Right renal pelvis (tissue), 4 donors: ENCODE data around the gene PGM5. TPM values are rescaled to one million over a fixed set of nuclear protein-coding genes. Genes with fewer than 3 reads are reported as not detected.
"Not testable (repeated sequence)": the region's sequence is repeated elsewhere in the genome, so short reads cannot be mapped to it uniquely, and the experiment has no call there.

Experiments used
- DNase-seq, 4 donors: peaks; one replicate each; pipeline ENCODE4 v3.0.0-alpha.2; 2013; ENCODE audit warnings: low read depth in 4 of 4, low spot score in 3 of 4, missing footprints in 1 of 4
- polyA plus RNA-seq, 4 donors: library from polyadenylated mRNA; unstranded; fragments of 120-200 nt; gene quantifications; one replicate each; pipeline ENCODE4 v1.2.1, GENCODE V29; 2013; ENCODE audit not compliant: insufficient read length in 4 of 4

Gene PGM5
- polyA plus RNA-seq = 10 to 100 TPM; 41.9 to 48.1 (median 46.3) TPM

- DNase-seq = not testable (repeated sequence)
These were observed at the start of gene PGM5 for GRCh38 chr9:68356380-68357118. Gene PGM5 (plus strand): TSS chr9:68356611. CDS start chr9:68357128, 517 bp downstream.

GRCh38 chr9:68307127-68307526 is 49.3 kb upstream of the PGM5 start:
- DNase-seq = not testable (repeated sequence)

- not testable (repeated sequence) for DNase-seq
These were observed 48.8 kb upstream of the PGM5 start for GRCh38 chr9:68307654-68308053.

- DNase-seq = not testable (repeated sequence)
These were observed 45.2 kb upstream of the PGM5 start for GRCh38 chr9:68311208-68311607.

GRCh38 chr9:68318209-68318608 is 38.2 kb upstream of the PGM5 start:
- not testable (repeated sequence) for DNase-seq

GRCh38 chr9:68323749-68324148 is 32.7 kb upstream of the PGM5 start:
- DNase-seq = not testable (repeated sequence)

GRCh38 chr9:68324518-68324917 is 31.9 kb upstream of the PGM5 start:
- DNase-seq = not testable (repeated sequence)

- not testable (repeated sequence) for DNase-seq
These were observed 27.3 kb upstream of the PGM5 start for GRCh38 chr9:68329106-68329505.

GRCh38 chr9:68330531-68331173 is 25.8 kb upstream of the PGM5 start:
- not testable (repeated sequence) for DNase-seq

- not testable (repeated sequence) for DNase-seq
These were observed 24.3 kb upstream of the PGM5 start for GRCh38 chr9:68332122-68332521.

- not testable (repeated sequence) for DNase-seq
These were observed 20.5 kb upstream of the PGM5 start for GRCh38 chr9:68335935-68336334.

GRCh38 chr9:68336639-68337339 is 19.6 kb upstream of the PGM5 start:
- DNase-seq = not testable (repeated sequence)

- DNase-seq = not testable (repeated sequence)
These were observed 18.4 kb upstream of the PGM5 start for GRCh38 chr9:68338000-68338399.

- DNase-seq = not testable (repeated sequence)
These were observed 14.0 kb upstream of the PGM5 start for GRCh38 chr9:68342265-68343025.

- not testable (repeated sequence) for DNase-seq
These were observed 13.2 kb upstream of the PGM5 start for GRCh38 chr9:68343242-68343641.

- not testable (repeated sequence) for DNase-seq
These were observed 12.4 kb upstream of the PGM5 start for GRCh38 chr9:68343992-68344391.

- not testable (repeated sequence) for DNase-seq
These were observed 4.7 kb upstream of the PGM5 start for GRCh38 chr9:68351689-68352088.

- DNase-seq = not testable (repeated sequence)
These were observed 425 bp upstream of the PGM5 start for GRCh38 chr9:68355993-68356379.

- not testable (repeated sequence) for DNase-seq
These were observed 806 bp downstream of the PGM5 start for GRCh38 chr9:68357119-68357714.

- not testable (repeated sequence) for DNase-seq
These were observed 10.6 kb downstream of the PGM5 start for GRCh38 chr9:68366933-68367547.
